Smooth muscle cell (in vitro differentiated cells): ENCODE measurements around the gene PKDCC. TPM values are rescaled to one million over a fixed set of nuclear protein-coding genes. Genes with fewer than 3 reads are reported as not detected.

Source experiments
- DNase-seq: peaks from one replicate; lab custom pipeline; 2025; ENCODE audit not compliant: unreplicated experiment; lab: John Stamatoyannopoulos, UW
- H2AFZ ChIP-seq: fragments of 200-600 bp; sonication (generic); 2 replicates; pipeline ENCODE4 v1.6.0; 2016; ENCODE audit warnings: antibody characterized with exemption, low read depth, mild to moderate bottlenecking
- H3F3A ChIP-seq: fragments of 200-600 bp; sonication (generic); 2 replicates; pipeline ENCODE4 v1.6.0; 2017; ENCODE audit warnings: antibody characterized with exemption, low read depth
- H3K27ac ChIP-seq: fragments of 200-600 bp; sonication (generic); 2 replicates; pipeline ENCODE4 v1.5.1; 2016; ENCODE audit warnings: low read depth, mild to moderate bottlenecking
- H3K27me3 ChIP-seq: fragments of 200-600 bp; sonication (generic); 2 replicates; pipeline ENCODE4 v1.6.1; 2016; ENCODE audit warnings: low read depth, mild to moderate bottlenecking
- H3K36me3 ChIP-seq: fragments of 200-600 bp; sonication (generic); 2 replicates; pipeline ENCODE4 v1.5.1; 2016; ENCODE audit warnings: low read depth
- H3K4me1 ChIP-seq: fragments of 200-600 bp; sonication (generic); 2 replicates; pipeline ENCODE4 v1.5.1; 2016; ENCODE audit warnings: low read depth
- H3K4me2 ChIP-seq: fragments of 200-600 bp; sonication (generic); 2 replicates; pipeline ENCODE4 v1.6.0; 2016; ENCODE audit warnings: mild to moderate bottlenecking
- H3K4me3 ChIP-seq: fragments of 200-600 bp; sonication (generic); 2 replicates; pipeline ENCODE4 v1.5.1; 2016; ENCODE audit warnings: mild to moderate bottlenecking
- H3K79me2 ChIP-seq: fragments of 200-600 bp; sonication (generic); 2 replicates; pipeline ENCODE4 v1.6.0; 2016; ENCODE audit warnings: low read depth, mild to moderate bottlenecking
- H3K9ac ChIP-seq: fragments of 200-600 bp; sonication (generic); 2 replicates; pipeline ENCODE4 v1.6.0; 2016; ENCODE audit warnings: low read depth
- H3K9me3 ChIP-seq: fragments of 200-600 bp; sonication (generic); replicated peaks from 2 replicates; pipeline ENCODE4 v1.5.1; 2016; ENCODE audit warnings: low read depth
- H4K20me1 ChIP-seq: fragments of 200-600 bp; sonication (generic); 2 replicates; pipeline ENCODE4 v1.6.0; 2016; ENCODE audit warnings: low read depth
- CTCF ChIP-seq: fragments of 200-600 bp; sonication (generic); IDR thresholded peaks from 2 replicates; pipeline ENCODE4 v1.5.1; 2017; ENCODE audit warnings: borderline replicate concordance, mild to moderate bottlenecking, antibody characterized with exemption; ENCODE audit not compliant: insufficient read depth, poor library complexity, severe bottlenecking
- WGBS: methylation state at CpG from one replicate; pipeline ENCODE4 v1.1.7; 2016; ENCODE audit warnings: low lambda C conversion rate; 5-methylcytosine and 5-hydroxymethylcytosine counted together
- polyA plus RNA-seq: library from polyadenylated mRNA; unstranded; fragments of >200 nt; fragmentation: Nextera tagmentation; extraction: Ambion mirVana; gene quantifications from 2 replicates; pipeline ENCODE4 v1.2.1, GENCODE V29; 2016
- total RNA-seq: library from RNA; depleted of rRNA; stranded (reverse); fragments of >200 nt; gene quantifications from 2 replicates; pipeline ENCODE4 v1.2.3, GENCODE V29; 2014

PKDCC gene
- total and polyA plus RNA-seq, 2 experiments from 2014 or later = 12.2 to 15.2 TPM

GRCh38 chr2:42069568-42069967 lies 21.7 kb downstream of the PKDCC start:
- H3K4me1 ChIP-seq = peaks cover 11% of the 10 kb centered on the region
- no peak overlapping the region for H3K4me3 ChIP-seq
- H3F3A ChIP-seq = no peaks in the 10 kb centered on the region
- no peaks in the 10 kb centered on the region for H3K79me2 ChIP-seq
- H2AFZ ChIP-seq = no peak overlapping the region
- no peak overlapping the region for H3K9ac ChIP-seq
- H4K20me1 ChIP-seq = no peaks in the 10 kb centered on the region
- H3K9me3 ChIP-seq = no peaks in the 10 kb centered on the region
- H3K27me3 ChIP-seq = no peaks in the 10 kb centered on the region
- WGBS = 88% methylated on average over 2 of the region's 2 CpGs
- H3K27ac ChIP-seq = no peak overlapping the region
- DNase-seq = no peak
- H3K4me2 ChIP-seq = no peak overlapping the region
- no peaks in the 10 kb centered on the region for H3K36me3 ChIP-seq
- no peak for TF ChIP-seq CTCF

- WGBS = 97% methylated on average over 4 of the region's 4 CpGs
- H3K4me3 ChIP-seq = no peak overlapping the region
- no peak overlapping the region for H3K4me2 ChIP-seq
- H3K27me3 ChIP-seq = no peaks in the 10 kb centered on the region
- H3F3A ChIP-seq = no peaks in the 10 kb centered on the region
- DNase-seq = no peak
- H4K20me1 ChIP-seq = no peaks in the 10 kb centered on the region
- H3K9me3 ChIP-seq = no peaks in the 10 kb centered on the region
- TF ChIP-seq CTCF = no peak
- no peaks in the 10 kb centered on the region for H3K79me2 ChIP-seq
- H2AFZ ChIP-seq = no peak overlapping the region
- H3K27ac ChIP-seq = no peak overlapping the region
- H3K36me3 ChIP-seq = no peaks in the 10 kb centered on the region
- no peak overlapping the region for H3K9ac ChIP-seq
- peaks cover 6% of the 10 kb centered on the region for H3K4me1 ChIP-seq
Measured at GRCh38 chr2:42071791-42072190, 24.0 kb downstream of the PKDCC start.

GRCh38 chr2:42072349-42073118 lies 24.7 kb downstream of the PKDCC start:
- no peak for TF ChIP-seq CTCF
- Histone ChIP-seq H3K79me2 (no peaks in the 10 kb centered on the region), H4K20me1 (no peaks in the 10 kb centered on the region), H3K4me1 (peaks cover 6% of the 10 kb centered on the region), H3K36me3 (no peaks in the 10 kb centered on the region), H3F3A (no peaks in the 10 kb centered on the region), H3K27me3 (no peaks in the 10 kb centered on the region), H3K4me3 (no peak overlapping the region), H3K9ac (no peak overlapping the region), H3K27ac (no peak overlapping the region), H3K9me3 (no peaks in the 10 kb centered on the region), H2AFZ (no peak overlapping the region), H3K4me2 (no peak overlapping the region)
- WGBS = 81% methylated on average over 13 of the region's 13 CpGs
- DNase-seq = no peak
